HCT116 (cell line): Measurements from ENCODE around the gene TAF3. TPM values are rescaled to one million over a fixed set of nuclear protein-coding genes. Genes with fewer than 3 reads are reported as not detected.

Source experiments
- ATAC-seq: fragments of 200-7000 bp; cut with Tn5 transposase; 2 replicates; pipeline ENCODE4 v1.9.1; 2020; ENCODE audit warnings: mild to moderate bottlenecking, moderate library complexity
- BruUV-seq: library from RNA; stranded (reverse); fragments of 400-500 nt; replicated peaks from 2 replicates; lab custom pipeline; 2021; lab: Mats Ljungman, UMichigan
- CTCF ChIA-PET: fragments of 300-600 bp; sonication (Branson Sonifier 250); formaldehyde crosslinking; loops from one replicate; lab custom pipeline; 2021; ENCODE audit warnings: antibody characterized with exemption; lab: Charles Lee
- POLR2A ChIA-PET: fragments of 300-600, 350-600 bp; sonication (Branson Sonifier 250); formaldehyde crosslinking; loops from one replicate; lab custom pipeline; 2021; ENCODE audit warnings: antibody characterized with exemption; lab: Charles Lee
- RAD21 ChIA-PET, 2 experiments: fragments of 300-600 bp; sonication (Branson Sonifier 250); formaldehyde crosslinking; loops; one replicate each; lab custom pipeline; 2023; ENCODE audit warnings: low total read pairs in 2 of 2; ENCODE audit not compliant: uncharacterized antibody in 2 of 2, unreplicated experiment in 2 of 2, low non-redundant PET in 1 of 2; lab: Charles Lee
- DNase-seq: peaks from one replicate; pipeline ENCODE4 v3.0.0-alpha.2; 2010; ENCODE audit warnings: low read depth, low spot score
- H2AFZ ChIP-seq: fragments of 200-600 bp; shearing (Covaris generic), sonication (generic); 2 replicates; pipeline ENCODE4 v1.6.1; 2017; ENCODE audit warnings: low read depth, mixed run types, mixed read lengths, antibody characterized with exemption, low read length; ENCODE audit not compliant: poor library complexity, severe bottlenecking
- H3K27ac ChIP-seq: 2 replicates; pipeline ENCODE4 v1.5.1; 2012; ENCODE audit warnings: low read depth, low read length
- H3K27me3 ChIP-seq: fragments of 200-600 bp; sonication (generic); 2 replicates; pipeline ENCODE4 v1.6.1; 2016; ENCODE audit warnings: mixed run types, low read length, mixed read lengths; ENCODE audit not compliant: insufficient read depth
- H3K36me3 ChIP-seq, 2 experiments: fragments of 200-500 bp in 1 of 2; fragments of 200-600 bp in 1 of 2; sonication (Bioruptor generic) in 1 of 2; sonication (generic) in 1 of 2; 2 replicates each; pipeline versions ENCODE4 v1.5.1 to v1.6.1; 2014 to 2016; ENCODE audit warnings: low read length in 2 of 2, inconsistent platforms in 1 of 2, mixed read lengths in 1 of 2, mixed run types in 1 of 2; ENCODE audit not compliant: insufficient read depth in 2 of 2, control insufficient read depth in 1 of 2
- H3K4me1 ChIP-seq, 2 experiments: fragments of 200-600 bp in 1 of 2; sonication (generic) in 1 of 2; 2 replicates each; pipeline versions ENCODE4 v1.5.1 to v1.6.1; 2012 to 2017; ENCODE audit warnings: low read length in 2 of 2, inconsistent platforms in 1 of 2, mild to moderate bottlenecking in 1 of 2, mixed read lengths in 1 of 2, mixed run types in 1 of 2, moderate library complexity in 1 of 2; ENCODE audit not compliant: insufficient read depth in 2 of 2, control insufficient read depth in 1 of 2
- H3K4me2 ChIP-seq: fragments of 200-600 bp; sonication (generic); 2 replicates; pipeline ENCODE4 v1.6.1; 2017; ENCODE audit warnings: mixed run types, low read length, mixed read lengths
- H3K4me3 ChIP-seq, 2 experiments: fragments of 200-600 bp in 1 of 2; sonication (generic) in 1 of 2; replicated peaks in 1 of 2; 2 replicates each; pipeline ENCODE4 v1.5.1; 2011 to 2016; ENCODE audit warnings: low read length in 2 of 2, control low read depth in 1 of 2, low read depth in 1 of 2, mild to moderate bottlenecking in 1 of 2, mixed read lengths in 1 of 2, mixed run types in 1 of 2
- H3K79me2 ChIP-seq: fragments of 200-600 bp; sonication (generic); 2 replicates; pipeline ENCODE4 v1.6.1; 2017; ENCODE audit warnings: mild to moderate bottlenecking, mixed run types, low read length, moderate library complexity, mixed read lengths; ENCODE audit not compliant: insufficient read depth
- H3K9ac ChIP-seq: fragments of 200-600 bp; sonication (generic); 2 replicates; pipeline ENCODE4 v1.6.1; 2016; ENCODE audit warnings: low read length, mixed read lengths
- H3K9me2 ChIP-seq: fragments of 200-600 bp; sonication (generic), shearing (Covaris generic); 2 replicates; pipeline ENCODE4 v1.6.1; 2017; ENCODE audit warnings: mixed run types, mild to moderate bottlenecking, moderate library complexity; ENCODE audit not compliant: insufficient read depth
- H3K9me3 ChIP-seq, 2 experiments: fragments of 200-500 bp in 1 of 2; fragments of 200-600 bp in 1 of 2; sonication (Bioruptor generic) in 1 of 2; sonication (generic) in 1 of 2; 2 replicates each; pipeline ENCODE4 v1.6.1; 2014 to 2017; ENCODE audit warnings: low read length in 2 of 2, mixed read lengths in 2 of 2, inconsistent platforms in 1 of 2, low read depth in 1 of 2, mild to moderate bottlenecking in 1 of 2, mixed run types in 1 of 2, moderate library complexity in 1 of 2; ENCODE audit not compliant: control insufficient read depth in 1 of 2, insufficient read depth in 1 of 2
- H4K20me1 ChIP-seq: fragments of 200-600 bp; sonication (generic), shearing (Covaris generic); 2 replicates; pipeline ENCODE4 v1.6.1; 2017; ENCODE audit warnings: mixed run types, mild to moderate bottlenecking, moderate library complexity; ENCODE audit not compliant: insufficient read depth
- CBX3 ChIP-seq: IDR thresholded peaks from 2 replicates; pipeline ENCODE4 v1.6.1; 2012; ENCODE audit warnings: low read depth
- CEBPB ChIP-seq: IDR thresholded peaks from 2 replicates; pipeline ENCODE4 v1.6.1; 2012; ENCODE audit warnings: low read depth
- EGR1 ChIP-seq: IDR thresholded peaks from 2 replicates; pipeline ENCODE4 v1.6.1; 2012; ENCODE audit warnings: low read depth
- EZH2 ChIP-seq: fragments of 200-600 bp; sonication (generic); IDR thresholded peaks from 2 replicates; pipeline ENCODE4 v1.6.1; 2017; ENCODE audit warnings: antibody characterized with exemption, mixed run types
- EZH2phosphoT487 ChIP-seq: fragments of 200-600 bp; IDR thresholded peaks from 2 replicates; pipeline ENCODE4 v1.6.1; 2018; ENCODE audit warnings: antibody characterized with exemption, borderline replicate concordance
- FOSL1 ChIP-seq: IDR thresholded peaks from 2 replicates; pipeline ENCODE4 v1.6.1; 2012; ENCODE audit warnings: low read depth
- JUND ChIP-seq: IDR thresholded peaks from 2 replicates; pipeline ENCODE4 v1.6.1; 2012
- POLR2AphosphoS5 ChIP-seq: IDR thresholded peaks from 2 replicates; pipeline ENCODE4 v1.6.1; 2011; ENCODE audit warnings: mild to moderate bottlenecking, low read depth, low read length, moderate library complexity
- RAD21 ChIP-seq: IDR thresholded peaks from 2 replicates; pipeline ENCODE4 v1.6.1; 2012; ENCODE audit warnings: low read depth, mild to moderate bottlenecking
- SIN3A ChIP-seq: IDR thresholded peaks from 2 replicates; pipeline ENCODE4 v1.6.1; 2012; ENCODE audit warnings: low read depth
- YY1 ChIP-seq: IDR thresholded peaks from 2 replicates; pipeline ENCODE4 v1.6.1; 2011; ENCODE audit warnings: low read length, low read depth, moderate library complexity, mild to moderate bottlenecking; ENCODE audit not compliant: insufficient replicate concordance; ENCODE audit errors: extremely low read depth
- ZFX ChIP-seq: fragments of 450-650 bp; IDR thresholded peaks from 2 replicates; pipeline ENCODE4 v1.6.1; 2017
- ZNF274 ChIP-seq: fragments of 200-500 bp; sonication (Bioruptor generic); IDR thresholded peaks from 2 replicates; pipeline ENCODE4 v1.6.1; 2014; ENCODE audit warnings: mild to moderate bottlenecking, low read depth, low read length, inconsistent platforms
- intact Hi-C: fragments of 100-400 bp; cut with micrococcal nuclease; formaldehyde crosslinking; loops from 2 replicates; pipeline ENCODE4 v1.10.0; 2022
- total RNA-seq: library from RNA; stranded (reverse); gene quantifications from one replicate; pipeline ENCODE4 v1.2.1, GENCODE V29; 2021; ENCODE audit not compliant: unreplicated experiment
- TF ChIP-seq, protein P1 (sequence below): IDR thresholded peaks from 2 replicates; pipeline ENCODE4 v1.6.1; 2011; ENCODE audit warnings: mild to moderate bottlenecking, low read length, moderate library complexity; ENCODE audit not compliant: insufficient replicate concordance; ENCODE audit errors: extremely low read depth
- TF ChIP-seq, protein P2 (sequence below): IDR thresholded peaks from 2 replicates; pipeline ENCODE4 v1.6.1; 2012; ENCODE audit warnings: low read depth
- TF ChIP-seq, protein P3 (sequence below): IDR thresholded peaks from 2 replicates; pipeline ENCODE4 v1.6.1; 2012

TAF3 gene
- total RNA-seq, 1 experiment from 2014 or later: 8.0 TPM

DNA sequence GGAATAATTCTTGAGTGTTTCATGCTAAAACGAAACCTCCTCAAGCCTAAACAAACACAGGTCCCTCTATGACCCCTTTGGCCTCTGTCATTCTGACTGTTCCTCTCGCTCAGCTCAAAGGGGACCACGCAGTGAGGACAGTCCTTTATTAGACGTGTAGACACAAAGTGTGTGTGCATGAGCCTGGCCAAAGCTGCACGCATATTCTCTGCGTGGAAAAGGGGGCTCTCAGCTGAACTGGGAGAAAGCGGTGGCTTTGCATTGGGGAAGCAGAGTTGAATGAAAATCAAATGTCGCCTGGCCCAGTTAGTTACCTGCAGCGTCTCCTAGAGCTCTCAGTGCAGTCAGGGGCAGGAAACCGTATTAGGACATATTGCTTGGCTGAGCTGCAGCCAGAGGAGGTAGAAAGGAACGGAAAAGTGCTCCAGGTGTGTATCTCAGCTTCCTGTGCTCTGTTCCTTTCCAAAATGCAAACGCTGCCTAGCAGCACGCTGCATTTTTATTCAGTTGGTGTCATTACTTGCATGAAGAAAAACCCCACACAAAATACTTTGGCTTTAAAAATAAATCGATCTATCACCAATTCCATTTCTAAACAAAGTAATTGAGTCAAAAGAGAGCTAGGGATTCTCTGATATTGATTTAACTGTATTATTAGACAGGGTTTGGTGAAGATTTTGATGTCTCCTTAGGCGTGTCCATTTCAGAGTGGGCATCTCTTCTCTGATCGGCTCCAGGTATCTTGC lies 241.1 kb downstream of the TAF3 start:
- CTCF ChIA-PET: no interaction called here
- H3K9me2 ChIP-seq: no peaks in the 10 kb centered on the region
- ATAC-seq (no peak), DNase-seq (no peak)
- intact Hi-C loops: no loop called here
- H3K4me1 ChIP-seq: no peaks in the 10 kb centered on the region
- POLR2A ChIA-PET: no interaction called here
- H3K27me3 ChIP-seq: no peaks in the 10 kb centered on the region
- no peak overlapping the region for H3K9ac ChIP-seq
- no peaks in the 10 kb centered on the region for H3K9me3 ChIP-seq
- H4K20me1 ChIP-seq: no peaks in the 10 kb centered on the region
- no peak overlapping the region for H3K27ac ChIP-seq
- no peak overlapping the region for H3K4me3 ChIP-seq
- H2AFZ ChIP-seq: no peak overlapping the region
- RAD21 ChIA-PET: no interaction called here
- TF ChIP-seq EGR1: no peak
- no peak for TF ChIP-seq CEBPB
- TF ChIP-seq JUND: no peak
- TF ChIP-seq ZNF274: no peak
- TF ChIP-seq SIN3A: no peak
- TF ChIP-seq CBX3: no peak
- TF ChIP-seq ZFX: no peak
- TF ChIP-seq FOSL1: no peak
- TF ChIP-seq, protein P1, sequence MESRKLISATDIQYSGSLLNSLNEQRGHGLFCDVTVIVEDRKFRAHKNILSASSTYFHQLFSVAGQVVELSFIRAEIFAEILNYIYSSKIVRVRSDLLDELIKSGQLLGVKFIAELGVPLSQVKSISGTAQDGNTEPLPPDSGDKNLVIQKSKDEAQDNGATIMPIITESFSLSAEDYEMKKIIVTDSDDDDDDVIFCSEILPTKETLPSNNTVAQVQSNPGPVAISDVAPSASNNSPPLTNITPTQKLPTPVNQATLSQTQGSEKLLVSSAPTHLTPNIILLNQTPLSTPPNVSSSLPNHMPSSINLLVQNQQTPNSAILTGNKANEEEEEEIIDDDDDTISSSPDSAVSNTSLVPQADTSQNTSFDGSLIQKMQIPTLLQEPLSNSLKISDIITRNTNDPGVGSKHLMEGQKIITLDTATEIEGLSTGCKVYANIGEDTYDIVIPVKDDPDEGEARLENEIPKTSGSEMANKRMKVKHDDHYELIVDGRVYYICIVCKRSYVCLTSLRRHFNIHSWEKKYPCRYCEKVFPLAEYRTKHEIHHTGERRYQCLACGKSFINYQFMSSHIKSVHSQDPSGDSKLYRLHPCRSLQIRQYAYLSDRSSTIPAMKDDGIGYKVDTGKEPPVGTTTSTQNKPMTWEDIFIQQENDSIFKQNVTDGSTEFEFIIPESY: no peak
- no peak for TF ChIP-seq EZH2
- TF ChIP-seq RAD21: no peak
- TF ChIP-seq, protein P2, sequence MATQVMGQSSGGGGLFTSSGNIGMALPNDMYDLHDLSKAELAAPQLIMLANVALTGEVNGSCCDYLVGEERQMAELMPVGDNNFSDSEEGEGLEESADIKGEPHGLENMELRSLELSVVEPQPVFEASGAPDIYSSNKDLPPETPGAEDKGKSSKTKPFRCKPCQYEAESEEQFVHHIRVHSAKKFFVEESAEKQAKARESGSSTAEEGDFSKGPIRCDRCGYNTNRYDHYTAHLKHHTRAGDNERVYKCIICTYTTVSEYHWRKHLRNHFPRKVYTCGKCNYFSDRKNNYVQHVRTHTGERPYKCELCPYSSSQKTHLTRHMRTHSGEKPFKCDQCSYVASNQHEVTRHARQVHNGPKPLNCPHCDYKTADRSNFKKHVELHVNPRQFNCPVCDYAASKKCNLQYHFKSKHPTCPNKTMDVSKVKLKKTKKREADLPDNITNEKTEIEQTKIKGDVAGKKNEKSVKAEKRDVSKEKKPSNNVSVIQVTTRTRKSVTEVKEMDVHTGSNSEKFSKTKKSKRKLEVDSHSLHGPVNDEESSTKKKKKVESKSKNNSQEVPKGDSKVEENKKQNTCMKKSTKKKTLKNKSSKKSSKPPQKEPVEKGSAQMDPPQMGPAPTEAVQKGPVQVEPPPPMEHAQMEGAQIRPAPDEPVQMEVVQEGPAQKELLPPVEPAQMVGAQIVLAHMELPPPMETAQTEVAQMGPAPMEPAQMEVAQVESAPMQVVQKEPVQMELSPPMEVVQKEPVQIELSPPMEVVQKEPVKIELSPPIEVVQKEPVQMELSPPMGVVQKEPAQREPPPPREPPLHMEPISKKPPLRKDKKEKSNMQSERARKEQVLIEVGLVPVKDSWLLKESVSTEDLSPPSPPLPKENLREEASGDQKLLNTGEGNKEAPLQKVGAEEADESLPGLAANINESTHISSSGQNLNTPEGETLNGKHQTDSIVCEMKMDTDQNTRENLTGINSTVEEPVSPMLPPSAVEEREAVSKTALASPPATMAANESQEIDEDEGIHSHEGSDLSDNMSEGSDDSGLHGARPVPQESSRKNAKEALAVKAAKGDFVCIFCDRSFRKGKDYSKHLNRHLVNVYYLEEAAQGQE: no peak
- TF ChIP-seq YY1: no peak
- no peak for TF ChIP-seq POLR2AphosphoS5
- TF ChIP-seq, protein P3, sequence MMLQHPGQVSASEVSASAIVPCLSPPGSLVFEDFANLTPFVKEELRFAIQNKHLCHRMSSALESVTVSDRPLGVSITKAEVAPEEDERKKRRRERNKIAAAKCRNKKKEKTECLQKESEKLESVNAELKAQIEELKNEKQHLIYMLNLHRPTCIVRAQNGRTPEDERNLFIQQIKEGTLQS: no peak
- TF ChIP-seq EZH2phosphoT487: no peak
- no peaks in the 10 kb centered on the region for H3K79me2 ChIP-seq
- H3K4me2 ChIP-seq: no peak overlapping the region
- BruUV-seq: no TSS peak
- H3K36me3 ChIP-seq: no peaks in the 10 kb centered on the region
